HG02610 (cell line): ENCODE results near the gene MYO1E.

Source experiments
- ATAC-seq: cut with Tn5 transposase; IDR thresholded peaks from one replicate; pipeline ENCODE4 v1.9.1; 2021; ENCODE audit warnings: mild to moderate bottlenecking, moderate library complexity; ENCODE audit not compliant: unreplicated experiment

The MYO1E gene

GRCh38 chr15:59203657-59204056 lies 169.0 kb downstream of the MYO1E start:
- ATAC-seq = no peak

- no peak for ATAC-seq
Observed at GRCh38 chr15:59203008-59203407, 169.7 kb downstream of the MYO1E start.

GRCh38 chr15:59200560-59200959 lies 172.1 kb downstream of the MYO1E start:
- ATAC-seq = no peak

- no peak for ATAC-seq
Observed at GRCh38 chr15:59199626-59200465, 172.8 kb downstream of the MYO1E start.

GRCh38 chr15:59197454-59197853 lies 175.2 kb downstream of the MYO1E start:
- no peak for ATAC-seq

- no peak for ATAC-seq
Observed at GRCh38 chr15:59196416-59196815, 176.3 kb downstream of the MYO1E start.

- no peak for ATAC-seq
Observed at GRCh38 chr15:59194639-59195325, 177.9 kb downstream of the MYO1E start.

- no peak for ATAC-seq
Observed at GRCh38 chr15:59191855-59192237, 180.8 kb downstream of the MYO1E start.

GRCh38 chr15:59190291-59190690 lies 182.4 kb downstream of the MYO1E start:
- no peak for ATAC-seq

- no peak for ATAC-seq
Observed at GRCh38 chr15:59189241-59189640, 183.4 kb downstream of the MYO1E start.

GRCh38 chr15:59186501-59186900 lies 186.2 kb downstream of the MYO1E start:
- ATAC-seq = no peak

- ATAC-seq = no peak
Observed at GRCh38 chr15:59185725-59186124, 186.9 kb downstream of the MYO1E start.

GRCh38 chr15:59180945-59181600 lies 191.6 kb downstream of the MYO1E start:
- ATAC-seq = no peak

GRCh38 chr15:59179717-59180116 lies 193.0 kb downstream of the MYO1E start:
- no peak for ATAC-seq

GRCh38 chr15:59178151-59178695 lies 194.4 kb downstream of the MYO1E start:
- no peak for ATAC-seq

- peak; percentile 35 for ATAC-seq
Observed at GRCh38 chr15:59177317-59177660, 195.4 kb downstream of the MYO1E start.

- no peak for ATAC-seq
Observed at GRCh38 chr15:59176653-59177316, 195.9 kb downstream of the MYO1E start.

- ATAC-seq = no peak
Observed at GRCh38 chr15:59174835-59175831, 197.5 kb downstream of the MYO1E start.

GRCh38 chr15:59174151-59174834 lies 198.4 kb downstream of the MYO1E start:
- ATAC-seq = no peak
